Measurements from ENCODE around the gene TLL2. TPM values are rescaled to one million over a fixed set of nuclear protein-coding genes. Genes with fewer than 3 reads are reported as not detected.

The TLL2 gene
- total and polyA plus RNA-seq, 9 of the 15 experiments (the other 6 are each of a cell fraction or from before 2014, with no cell fraction given), result 0.09 TPM; not detected in 8

GRCh38 chr10:96473866-96474265, 39.9 kb downstream of the TLL2 start (continued):
- TF ChIP-seq MGA (IDR thresholded peaks at IDR 0.05) (no peak), SMARCA5 (IDR thresholded peaks at IDR 0.05) (no peak), ATF6 (CRISPR knock-in tag; IDR thresholded peaks at IDR 0.05) (no peak), EWSR1 (IDR thresholded peaks at IDR 0.05; ENCODE audit: borderline replicate concordance, low read depth, partially characterized antibody) (no peak)

All from K562 (cell line).